ENCODE results near the gene NMNAT2. TPM values are rescaled to one million over a fixed set of nuclear protein-coding genes. Genes with fewer than 3 reads are reported as not detected.
"Not testable (repeated sequence)": the region's sequence is repeated elsewhere in the genome, so short reads cannot be mapped to it uniquely, and the experiment has no call there.

The NMNAT2 gene
- total RNA-seq, 1 experiment from 2014 or later: 11.4 TPM

- peaks cover 14 to 20% of the 10 kb centered on the region in 2 experiments for H3K4me1 Mint-ChIP-seq
- H3K4me1 ChIP-seq (ENCODE audit: insufficient read depth, low read length): no peaks in the 10 kb centered on the region
- H2BK5ac ChIP-seq (ENCODE audit: insufficient read length, low read length): no peak overlapping the region
- no peaks in the 10 kb centered on the region for H3K27me3 Mint-ChIP-seq (ENCODE audit: low read depth)
- no peak overlapping the region for H3T11ph ChIP-seq (ENCODE audit: low read length)
- no peaks in the 10 kb centered on the region for H3K27me3 ChIP-seq (ENCODE audit: insufficient read depth, low read length)
- no peak overlapping the region for H3K4ac ChIP-seq (ENCODE audit: low read depth, low read length)
- H3K18ac ChIP-seq (ENCODE audit: insufficient read length, low read depth, low read length): no peak overlapping the region
- no peaks in the 10 kb centered on the region for H3K9me3 ChIP-seq (ENCODE audit: control insufficient read depth, low read depth, low read length)
- H3K23me2 ChIP-seq (ENCODE audit: insufficient read length, low read depth, low read length, poor library complexity, severe bottlenecking): no peaks in the 10 kb centered on the region
- WGBS (ENCODE audit: extremely low coverage, insufficient read length, low lambda C conversion rate): no CpG with 5 or more reads among the region's 4 CpGs
- no peak overlapping the region for H3K23ac ChIP-seq (ENCODE audit: insufficient read length, low read depth, low read length)
- no peak for DNase-seq
- no peak overlapping the region for H4K5ac ChIP-seq (ENCODE audit: insufficient read length, low read depth, low read length)
- no peak overlapping the region for H4K91ac ChIP-seq (ENCODE audit: insufficient read length, low read depth, low read length)
- no peak overlapping the region for H2AK5ac ChIP-seq (ENCODE audit: insufficient read length, low read length)
- peaks cover 11 to 16% of the 10 kb centered on the region in 2 experiments; a peak in 3 of 5 replicates for H3K9me3 Mint-ChIP-seq
- H3K36me3 Mint-ChIP-seq (ENCODE audit: insufficient read depth in 1 of 3, low read depth in 3 of 3): peaks cover 0 to 18% (median 0%) of the 10 kb centered on the region in 3 experiments; a peak in 4 of 7 replicates
- no peak overlapping the region for H2BK120ac ChIP-seq (ENCODE audit: low read depth, low read length, poor library complexity, severe bottlenecking)
- no peak overlapping the region for H3K4me2 ChIP-seq (ENCODE audit: insufficient read depth, insufficient read length, low read length)
- TF ChIP-seq CTCF (conservative IDR thresholded peaks at IDR 0.05): no peak
- H3K4me3 Mint-ChIP-seq: no peak overlapping the region
- no peaks in the 10 kb centered on the region for H3K79me1 ChIP-seq (ENCODE audit: insufficient read depth, low read depth, low read length, poor library complexity, severe bottlenecking)
- no peak overlapping the region for H3K56ac ChIP-seq (ENCODE audit: insufficient read length, low read depth, low read length)
- H3K9ac ChIP-seq (ENCODE audit: extremely low read depth, insufficient read length, low read length): no peak overlapping the region
- H2BK12ac ChIP-seq (ENCODE audit: insufficient read length, low read depth, low read length): no peak overlapping the region
- no peaks in the 10 kb centered on the region for H4K20me1 ChIP-seq (ENCODE audit: control insufficient read depth, insufficient read depth, insufficient read length)
- no peak overlapping the region for H2BK15ac ChIP-seq (ENCODE audit: low read depth, low read length)
- H2BK20ac ChIP-seq (ENCODE audit: low read depth, low read length, poor library complexity, severe bottlenecking): no peak overlapping the region
- H3K27ac ChIP-seq (ENCODE audit: insufficient read length, low read depth, low read length): no peak overlapping the region
- H4K8ac ChIP-seq (replicated peaks; ENCODE audit: insufficient read length, low read depth, low read length): no peak overlapping the region
- H3K27ac Mint-ChIP-seq: peak overlapping the region in 1 of 3 experiments; percentile 29; a peak in 4 of 7 replicates
- H3K79me2 ChIP-seq (ENCODE audit: insufficient read depth, low read length): no peaks in the 10 kb centered on the region
- no peak overlapping the region for H3K14ac ChIP-seq (ENCODE audit: insufficient read depth, low read length)
- no peak overlapping the region for H2AFZ ChIP-seq (ENCODE audit: low read length)
These were observed 13.8 kb upstream of the NMNAT2 start for GRCh38 chr1:183431840-183432547.

GRCh38 chr1:183427591-183427990 is 9.4 kb upstream of the NMNAT2 start:
- not testable (repeated sequence) for H3K27ac Mint-ChIP-seq; H2BK20ac ChIP-seq (ENCODE audit: low read depth, low read length, poor library complexity, severe bottlenecking); H3K27me3 Mint-ChIP-seq (ENCODE audit: low read depth); H2BK12ac ChIP-seq (ENCODE audit: insufficient read length, low read depth, low read length); H3K23ac ChIP-seq (ENCODE audit: insufficient read length, low read depth, low read length); H4K20me1 ChIP-seq (ENCODE audit: control insufficient read depth, insufficient read depth, insufficient read length); H3K27ac ChIP-seq (ENCODE audit: insufficient read length, low read depth, low read length); H4K91ac ChIP-seq (ENCODE audit: insufficient read length, low read depth, low read length); H3K4me2 ChIP-seq (ENCODE audit: insufficient read depth, insufficient read length, low read length); H3K4me1 ChIP-seq (ENCODE audit: insufficient read depth, low read length); H2AK5ac ChIP-seq (ENCODE audit: insufficient read length, low read length); H3K27me3 ChIP-seq (ENCODE audit: insufficient read depth, low read length); H3K4me3 Mint-ChIP-seq; H3K56ac ChIP-seq (ENCODE audit: insufficient read length, low read depth, low read length); H3K9ac ChIP-seq (ENCODE audit: extremely low read depth, insufficient read length, low read length); H3K18ac ChIP-seq (ENCODE audit: insufficient read length, low read depth, low read length); H3T11ph ChIP-seq (ENCODE audit: low read length); H4K5ac ChIP-seq (ENCODE audit: insufficient read length, low read depth, low read length); H3K79me1 ChIP-seq (ENCODE audit: insufficient read depth, low read depth, low read length, poor library complexity, severe bottlenecking); DNase-seq; H4K8ac ChIP-seq (replicated peaks; ENCODE audit: insufficient read length, low read depth, low read length); H3K14ac ChIP-seq (ENCODE audit: insufficient read depth, low read length); H3K79me2 ChIP-seq (ENCODE audit: insufficient read depth, low read length); H2BK120ac ChIP-seq (ENCODE audit: low read depth, low read length, poor library complexity, severe bottlenecking); H3K9me3 ChIP-seq (ENCODE audit: control insufficient read depth, low read depth, low read length); H2BK15ac ChIP-seq (ENCODE audit: low read depth, low read length); H3K23me2 ChIP-seq (ENCODE audit: insufficient read length, low read depth, low read length, poor library complexity, severe bottlenecking); H3K4ac ChIP-seq (ENCODE audit: low read depth, low read length); H2BK5ac ChIP-seq (ENCODE audit: insufficient read length, low read length); H2AFZ ChIP-seq (ENCODE audit: low read length)
- Mint-ChIP-seq H3K9me3 (peaks cover 19 to 27% of the 10 kb centered on the region in 2 experiments), H3K4me1 (peaks cover 4 to 10% of the 10 kb centered on the region in 2 experiments), H3K36me3 (ENCODE audit: insufficient read depth in 1 of 3, low read depth in 3 of 3) (peaks cover 2 to 33% (median 6%) of the 10 kb centered on the region in 3 experiments; a peak in 6 of 7 replicates)
- WGBS (ENCODE audit: extremely low coverage, insufficient read length, low lambda C conversion rate): no CpG with 5 or more reads among the region's 3 CpGs
